HG02840 (cell line): ENCODE measurements around the gene VWA1.
"Not testable (repeated sequence)": the region's sequence is repeated elsewhere in the genome, so short reads cannot be mapped to it uniquely, and the experiment has no call there.

ENCODE experiments used
- ATAC-seq: cut with Tn5 transposase; IDR thresholded peaks from one replicate; pipeline ENCODE4 v1.9.1; 2021; ENCODE audit warnings: mild to moderate bottlenecking, moderate library complexity, moderate number of reproducible peaks; ENCODE audit not compliant: unreplicated experiment, low FRiP score

VWA1 gene

GRCh38 chr1:1421147-1421906, 14.2 kb upstream of the VWA1 start, which contains the start of gene ANKRD65:
ANKRD65 (minus strand) TSS chr1:1421276; CDS start chr1:1421005, 271 bp downstream.
- ATAC-seq = no peak

GRCh38 chr1:1421907-1422464, 13.5 kb upstream of the VWA1 start:
- no peak for ATAC-seq

- ATAC-seq = no peak
Observed at GRCh38 chr1:1422465-1423244, 12.8 kb upstream of the VWA1 start.

- ATAC-seq = no peak
Observed at GRCh38 chr1:1423245-1423597, 12.3 kb upstream of the VWA1 start.

GRCh38 chr1:1424707-1425106, 10.8 kb upstream of the VWA1 start:
- ATAC-seq = no peak

- no peak for ATAC-seq
Observed at GRCh38 chr1:1425426-1425752, 10.1 kb upstream of the VWA1 start.

GRCh38 chr1:1425753-1426495, 9.6 kb upstream of the VWA1 start:
- ATAC-seq = no peak

GRCh38 chr1:1426496-1427105, 8.9 kb upstream of the VWA1 start:
- ATAC-seq = no peak

GRCh38 chr1:1427106-1427819, 8.2 kb upstream of the VWA1 start:
- ATAC-seq = no peak

GRCh38 chr1:1427820-1428148, 7.7 kb upstream of the VWA1 start:
- ATAC-seq = no peak

GRCh38 chr1:1428174-1428573, 7.3 kb upstream of the VWA1 start:
- ATAC-seq = no peak

- ATAC-seq = not testable (repeated sequence)
Observed at GRCh38 chr1:1428967-1429366, 6.5 kb upstream of the VWA1 start.

- ATAC-seq = no peak
Observed at GRCh38 chr1:1429671-1430073, 5.8 kb upstream of the VWA1 start.

GRCh38 chr1:1430114-1430982, 5.1 kb upstream of the VWA1 start:
- ATAC-seq = no peak

- ATAC-seq = no peak
Observed at GRCh38 chr1:1430992-1431844, 4.3 kb upstream of the VWA1 start.

GRCh38 chr1:1431845-1432273, 3.6 kb upstream of the VWA1 start:
- ATAC-seq = no peak

- no peak for ATAC-seq
Observed at GRCh38 chr1:1432274-1432950, 3.1 kb upstream of the VWA1 start.
